GM06990 (cell line): ENCODE measurements around the gene CAPN6.

ENCODE experiments used
- DNase-seq: peaks from one replicate; pipeline ENCODE4 v3.0.0-alpha.2; 2011; ENCODE audit not compliant: insufficient read length; ENCODE audit errors: extremely low read depth
- H3K27me3 ChIP-seq: replicated peaks from 2 replicates; pipeline ENCODE4 v1.6.0; 2011; ENCODE audit warnings: low read length; ENCODE audit not compliant: control insufficient read depth, insufficient read depth
- H3K36me3 ChIP-seq: 2 replicates; pipeline ENCODE4 v1.5.1; 2011; ENCODE audit warnings: low read length; ENCODE audit not compliant: control insufficient read depth, insufficient read depth
- H3K4me3 ChIP-seq: replicated peaks from 2 replicates; pipeline ENCODE4 v1.5.1; 2011; ENCODE audit warnings: low read depth, mild to moderate bottlenecking, control low read depth, low read length
- TF ChIP-seq, protein P1 (sequence below): IDR thresholded peaks from 2 replicates; pipeline ENCODE4 v1.5.1; 2011; ENCODE audit warnings: low read length, control low read depth, mild to moderate bottlenecking, inconsistent platforms; ENCODE audit not compliant: insufficient read depth, poor library complexity, severe bottlenecking

Gene CAPN6

GRCh38 chrX:111270339-111270738, at the start of gene CAPN6:
Gene CAPN6 (minus strand): TSS chrX:111270483. CDS start chrX:111263936, 6,547 bp downstream.
- H3K36me3 ChIP-seq, result no peaks in the 10 kb centered on the region
- TF ChIP-seq, protein P1, sequence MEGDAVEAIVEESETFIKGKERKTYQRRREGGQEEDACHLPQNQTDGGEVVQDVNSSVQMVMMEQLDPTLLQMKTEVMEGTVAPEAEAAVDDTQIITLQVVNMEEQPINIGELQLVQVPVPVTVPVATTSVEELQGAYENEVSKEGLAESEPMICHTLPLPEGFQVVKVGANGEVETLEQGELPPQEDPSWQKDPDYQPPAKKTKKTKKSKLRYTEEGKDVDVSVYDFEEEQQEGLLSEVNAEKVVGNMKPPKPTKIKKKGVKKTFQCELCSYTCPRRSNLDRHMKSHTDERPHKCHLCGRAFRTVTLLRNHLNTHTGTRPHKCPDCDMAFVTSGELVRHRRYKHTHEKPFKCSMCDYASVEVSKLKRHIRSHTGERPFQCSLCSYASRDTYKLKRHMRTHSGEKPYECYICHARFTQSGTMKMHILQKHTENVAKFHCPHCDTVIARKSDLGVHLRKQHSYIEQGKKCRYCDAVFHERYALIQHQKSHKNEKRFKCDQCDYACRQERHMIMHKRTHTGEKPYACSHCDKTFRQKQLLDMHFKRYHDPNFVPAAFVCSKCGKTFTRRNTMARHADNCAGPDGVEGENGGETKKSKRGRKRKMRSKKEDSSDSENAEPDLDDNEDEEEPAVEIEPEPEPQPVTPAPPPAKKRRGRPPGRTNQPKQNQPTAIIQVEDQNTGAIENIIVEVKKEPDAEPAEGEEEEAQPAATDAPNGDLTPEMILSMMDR, result no peak
- no peaks in the 10 kb centered on the region; the same call in 1 of the 2 replicates for H3K27me3 ChIP-seq
- no peak for DNase-seq
- no peak within 1 kb of the TSS for H3K4me3 ChIP-seq

DNA sequence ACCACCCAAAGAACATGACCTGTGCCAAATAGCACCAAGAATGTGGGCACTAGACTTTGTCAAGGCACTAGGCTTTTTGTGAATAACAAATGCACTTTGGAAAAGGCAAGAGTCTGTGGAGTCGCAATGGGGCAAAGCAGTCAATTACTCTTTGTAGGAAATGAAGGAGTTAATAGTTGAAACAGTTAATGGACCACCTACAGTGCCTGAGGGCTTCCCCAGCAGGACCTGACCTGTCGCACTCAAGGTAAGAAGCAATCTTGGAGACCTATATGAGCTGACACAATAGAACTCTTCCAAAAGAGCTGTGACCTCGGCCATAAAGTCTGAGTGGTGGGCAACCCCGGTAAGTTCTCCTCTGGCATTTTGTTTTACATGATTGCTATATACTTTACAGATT, 49.2 kb upstream of the CAPN6 start:
- DNase-seq, result no peak
- TF ChIP-seq, protein P1, result no peak
- Histone ChIP-seq H3K36me3 (no peaks in the 10 kb centered on the region), H3K27me3 (no peaks in the 10 kb centered on the region), H3K4me3 (no peak overlapping the region)

DNA sequence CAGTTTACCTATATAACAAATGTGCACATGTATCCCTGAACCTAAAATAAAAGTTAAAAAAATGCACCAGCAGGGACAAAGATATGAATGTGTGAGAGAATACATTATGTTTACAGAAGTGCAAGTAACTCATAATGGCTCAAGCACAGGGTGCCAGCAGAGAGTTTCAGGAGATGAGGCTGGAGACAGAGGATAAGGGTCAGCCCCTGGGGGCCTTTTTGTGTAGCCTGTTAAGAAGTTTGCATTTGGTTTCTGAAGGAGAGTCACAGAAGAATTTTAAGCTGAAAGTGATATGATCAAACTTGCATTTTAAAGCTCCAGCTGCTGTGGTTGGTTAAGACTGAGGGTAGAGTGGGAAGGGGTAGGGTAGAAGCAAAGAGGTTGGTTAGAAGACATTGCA, 48.6 kb upstream of the CAPN6 start:
- DNase-seq, result no peak
- Histone ChIP-seq H3K36me3 (no peaks in the 10 kb centered on the region), H3K27me3 (no peaks in the 10 kb centered on the region), H3K4me3 (no peak overlapping the region)
- TF ChIP-seq, protein P1, result no peak

DNA sequence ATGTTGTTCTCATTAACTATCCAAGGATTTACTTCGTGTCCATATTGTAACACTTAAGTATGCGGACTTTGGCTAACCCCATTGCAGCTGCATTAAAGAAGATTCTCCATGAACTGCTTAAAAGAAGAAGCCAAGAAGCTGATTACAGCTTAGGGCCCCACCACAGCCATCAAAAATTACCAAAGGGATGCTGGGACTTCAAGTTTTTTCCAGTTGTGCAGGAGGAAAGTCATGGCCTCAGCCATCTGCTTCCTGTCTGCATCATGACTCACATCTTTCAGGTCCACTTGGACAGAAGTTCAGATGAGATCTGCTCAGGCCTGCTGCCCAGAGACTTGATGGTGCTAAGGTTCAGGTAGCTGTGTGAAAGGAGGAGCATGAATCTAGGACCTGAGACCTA, 38.8 kb upstream of the CAPN6 start:
- DNase-seq, result no peak
- TF ChIP-seq, protein P1, result no peak
- no peaks in the 10 kb centered on the region for H3K27me3 ChIP-seq

GRCh38 chrX:111308039-111308438, 37.8 kb upstream of the CAPN6 start:
- no peaks in the 10 kb centered on the region for H3K27me3 ChIP-seq
- DNase-seq, result no peak
- TF ChIP-seq, protein P1, result no peak
- no peaks in the 10 kb centered on the region for H3K36me3 ChIP-seq
- H3K4me3 ChIP-seq, result no peak overlapping the region

More for the DNA sequence above, 38.8 kb upstream of the CAPN6 start:
- Histone ChIP-seq H3K4me3 (no peak overlapping the region), H3K36me3 (no peaks in the 10 kb centered on the region)

GRCh38 chrX:111302284-111302683, 32.0 kb upstream of the CAPN6 start:
- TF ChIP-seq, protein P1, result no peak
- H3K36me3 ChIP-seq, result no peaks in the 10 kb centered on the region
- H3K27me3 ChIP-seq, result no peaks in the 10 kb centered on the region; the same call in 1 of the 2 replicates
- H3K4me3 ChIP-seq, result no peak overlapping the region
- no peak for DNase-seq
